ENCODE data around the gene PIK3R4.

The PIK3R4 gene

DNA sequence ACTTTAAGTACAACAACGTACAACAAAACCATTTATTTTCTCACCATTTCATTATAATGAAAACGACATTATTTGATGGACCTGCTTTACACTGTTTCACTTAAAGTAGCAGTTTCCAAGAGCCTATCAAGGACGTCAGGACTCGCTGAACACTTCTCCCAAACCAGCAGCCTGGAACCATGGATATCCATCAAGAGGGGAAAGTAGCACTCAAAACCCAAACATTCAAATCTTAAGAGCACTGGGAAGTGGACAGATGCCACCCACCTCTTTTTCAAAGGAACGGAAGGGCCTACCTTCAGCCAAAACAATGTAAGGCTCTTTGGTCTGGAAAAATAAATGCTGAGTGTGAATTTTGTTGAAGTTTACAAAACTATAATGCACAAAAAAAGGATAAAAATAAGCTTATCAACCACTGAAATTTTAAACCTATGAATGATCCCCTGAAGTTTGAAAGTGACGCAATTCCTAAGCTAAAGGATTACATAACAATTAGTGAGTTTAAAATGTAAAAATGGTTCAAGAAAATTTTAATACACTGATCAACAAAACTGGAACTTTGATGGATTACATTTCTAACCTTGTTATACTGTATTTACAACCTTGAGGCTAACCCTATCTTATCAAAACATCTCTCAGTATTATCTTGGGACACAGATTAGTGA, 4.6 kb downstream of the PIK3R4 start:
- DNase-seq (ENCODE audit: low spot score): no peak

DNA sequence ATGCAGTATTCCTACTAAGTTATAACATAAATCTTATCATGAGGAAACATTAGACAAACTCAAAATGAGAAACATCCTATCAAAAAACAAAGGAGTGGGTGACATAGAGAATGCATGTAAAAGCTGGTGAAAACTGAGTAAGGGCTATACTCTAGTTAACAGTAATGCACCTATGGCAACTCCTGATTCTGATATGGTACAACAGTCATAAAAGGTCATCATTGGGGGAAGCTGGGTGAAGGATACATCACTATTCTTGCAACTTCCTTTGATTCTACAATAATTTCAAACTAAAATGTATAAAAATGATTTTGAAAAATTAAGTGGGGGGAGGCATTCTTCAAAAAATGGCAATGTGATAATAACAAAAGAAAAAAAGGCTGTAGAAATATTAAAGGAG, 6.8 kb downstream of the PIK3R4 start:
- no peak for DNase-seq (ENCODE audit: low spot score)

- peak; percentile 62 for DNase-seq (ENCODE audit: low spot score)
Measured at GRCh38 chr3:130738241-130738640, 8.4 kb downstream of the PIK3R4 start.

DNA sequence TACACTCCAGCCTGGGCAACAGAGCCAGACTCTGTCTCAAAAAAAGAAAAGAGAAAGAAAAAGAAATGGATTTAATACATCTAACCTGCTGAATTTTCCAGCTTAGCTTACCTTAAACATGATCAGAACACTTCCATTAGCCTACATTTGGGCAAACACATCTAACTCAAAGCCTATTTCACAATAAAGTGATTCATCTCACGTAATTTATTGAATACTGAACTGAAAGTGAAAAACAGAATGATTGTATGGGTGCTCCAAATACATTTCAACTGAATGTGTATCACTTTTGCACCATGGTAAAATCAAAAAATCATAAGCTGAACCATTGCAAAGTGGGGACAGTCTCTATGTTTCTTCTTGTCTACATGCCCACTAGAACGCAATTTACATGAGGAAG, 9.0 kb downstream of the PIK3R4 start:
- peak; percentile 24 for DNase-seq (ENCODE audit: low spot score)

GRCh38 chr3:130733236-130733875, 13.3 kb downstream of the PIK3R4 start:
- no peak for DNase-seq (ENCODE audit: low spot score)

GRCh38 chr3:130732501-130732900, 14.1 kb downstream of the PIK3R4 start:
- no peak for DNase-seq (ENCODE audit: low spot score)

DNA sequence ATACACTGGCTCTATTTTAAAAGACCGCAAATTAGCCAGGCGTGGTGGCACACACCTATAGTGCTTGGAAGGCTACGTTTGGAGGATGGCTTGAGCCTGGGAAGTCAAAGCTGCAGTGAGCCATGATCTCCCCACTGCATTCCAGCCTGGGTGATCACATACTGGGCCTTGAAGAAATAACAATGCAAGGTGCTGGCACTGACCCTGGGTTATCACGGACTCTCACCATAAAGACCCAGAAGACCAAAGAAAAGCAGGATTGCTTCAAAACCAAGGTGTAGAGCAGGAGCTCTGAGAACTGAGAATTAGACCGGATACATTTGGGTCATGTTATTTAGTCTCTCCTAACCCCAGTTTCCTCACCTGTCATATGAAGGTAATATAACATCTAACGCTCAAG, 14.8 kb downstream of the PIK3R4 start:
- DNase-seq (ENCODE audit: low spot score): no peak

DNA sequence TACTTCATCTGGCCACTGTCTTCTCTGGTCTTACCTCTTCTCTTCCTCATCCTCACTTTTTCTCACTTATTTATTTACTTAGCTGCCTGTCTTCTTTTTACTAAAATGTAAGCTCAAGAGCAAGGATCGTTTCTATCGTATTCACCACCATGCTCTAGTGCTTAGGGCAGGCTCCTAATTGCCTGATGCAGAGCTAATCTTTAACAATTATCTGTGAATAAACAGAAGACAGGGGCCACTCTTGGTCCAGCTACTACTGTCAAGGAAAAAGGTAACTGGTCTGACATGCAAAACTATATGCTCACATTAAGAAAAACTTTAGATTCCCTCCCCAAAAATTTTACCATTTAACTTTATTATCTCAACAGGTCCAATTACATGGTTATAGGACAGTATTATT, 17.5 kb downstream of the PIK3R4 start:
- DNase-seq (ENCODE audit: low spot score): no peak

- DNase-seq (ENCODE audit: low spot score): no peak
Measured at GRCh38 chr3:130728037-130728436, 18.6 kb downstream of the PIK3R4 start.

GRCh38 chr3:130725746-130726145, 20.9 kb downstream of the PIK3R4 start:
- no peak for DNase-seq (ENCODE audit: low spot score)

- no peak for DNase-seq (ENCODE audit: low spot score)
Measured at GRCh38 chr3:130715616-130716015, 31.0 kb downstream of the PIK3R4 start.

DNA sequence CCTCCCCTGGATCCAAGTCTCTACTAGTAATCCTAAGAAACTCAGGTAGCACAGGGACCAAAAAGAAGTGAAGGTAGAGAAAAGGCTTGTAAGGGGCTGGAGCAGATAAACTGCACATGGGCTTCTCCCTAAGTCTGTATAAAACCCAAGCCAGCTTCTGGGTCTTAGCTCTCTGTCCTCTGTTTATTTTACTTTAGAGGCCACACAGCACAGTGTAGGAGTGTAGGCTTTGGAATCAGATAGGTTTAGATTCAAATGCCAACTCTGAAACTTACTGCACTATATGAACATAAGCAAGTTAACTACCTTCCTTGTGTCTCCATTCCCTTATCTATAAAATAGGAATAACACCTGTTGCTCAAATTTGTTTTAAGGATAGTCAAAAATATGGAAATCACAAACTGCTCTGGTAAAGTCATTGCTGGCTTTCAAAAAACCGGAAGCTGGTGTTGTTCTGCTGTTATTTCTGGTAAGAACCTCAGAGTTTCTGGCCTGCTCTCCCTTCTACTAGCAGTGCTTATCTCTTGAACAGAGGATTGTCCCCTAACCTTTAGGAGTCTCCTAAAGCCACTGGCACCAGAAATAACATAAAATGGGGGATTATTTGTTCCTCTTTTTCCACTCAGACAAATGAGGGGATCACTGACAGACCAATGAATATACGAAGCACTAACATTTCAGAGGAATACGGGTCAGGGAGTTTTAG, 33.8 kb downstream of the PIK3R4 start:
- DNase-seq (ENCODE audit: low spot score): no peak

- no peak for DNase-seq (ENCODE audit: low spot score)
Measured at GRCh38 chr3:130711565-130712324, 34.9 kb downstream of the PIK3R4 start.

DNA sequence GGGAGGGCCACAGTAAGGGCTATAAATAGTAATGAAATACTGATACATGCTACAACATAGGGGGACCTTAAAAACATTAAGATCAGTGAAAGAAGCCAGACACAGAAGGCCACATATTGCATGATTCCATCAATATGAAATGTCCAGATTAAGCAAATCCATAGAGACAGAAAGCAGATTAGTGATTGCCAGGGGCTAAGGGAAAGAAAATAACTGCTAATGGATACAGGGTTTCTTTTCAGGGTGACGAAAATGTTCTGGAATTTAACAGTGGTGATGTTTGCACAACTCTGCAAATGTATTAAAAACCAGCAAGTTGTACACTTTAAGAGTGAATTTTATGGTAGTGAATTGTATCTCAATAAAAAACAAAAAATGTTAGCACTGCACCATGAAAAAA, 37.0 kb downstream of the PIK3R4 start:
- DNase-seq (ENCODE audit: low spot score): no peak

- no peak for DNase-seq (ENCODE audit: low spot score)
Measured at GRCh38 chr3:130707902-130708601, 38.6 kb downstream of the PIK3R4 start.

GRCh38 chr3:130705501-130705900, 41.1 kb downstream of the PIK3R4 start:
- DNase-seq (ENCODE audit: low spot score): no peak

- no peak for DNase-seq (ENCODE audit: low spot score)
Measured at GRCh38 chr3:130702985-130703384, 43.6 kb downstream of the PIK3R4 start.

DNA sequence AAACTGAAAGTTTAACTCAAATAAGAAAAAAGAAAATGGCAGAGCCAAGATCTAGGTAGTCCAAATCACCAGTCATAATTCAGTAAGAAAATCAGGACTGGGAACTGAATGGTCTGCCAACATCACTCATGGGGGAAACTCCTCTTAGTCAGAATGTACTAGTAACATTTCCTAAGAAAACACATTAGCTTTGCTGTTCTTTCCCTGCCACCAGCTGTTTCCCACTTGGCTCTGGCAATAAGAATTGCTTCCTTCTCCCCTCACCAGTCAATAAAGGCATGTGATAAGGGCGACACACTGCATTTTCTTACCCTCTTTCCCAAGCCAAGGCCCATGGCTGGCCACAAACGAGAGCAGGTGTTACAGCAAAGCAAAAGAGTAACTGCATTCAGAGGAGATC, 46.1 kb downstream of the PIK3R4 start:
- DNase-seq (ENCODE audit: low spot score): no peak

DNA sequence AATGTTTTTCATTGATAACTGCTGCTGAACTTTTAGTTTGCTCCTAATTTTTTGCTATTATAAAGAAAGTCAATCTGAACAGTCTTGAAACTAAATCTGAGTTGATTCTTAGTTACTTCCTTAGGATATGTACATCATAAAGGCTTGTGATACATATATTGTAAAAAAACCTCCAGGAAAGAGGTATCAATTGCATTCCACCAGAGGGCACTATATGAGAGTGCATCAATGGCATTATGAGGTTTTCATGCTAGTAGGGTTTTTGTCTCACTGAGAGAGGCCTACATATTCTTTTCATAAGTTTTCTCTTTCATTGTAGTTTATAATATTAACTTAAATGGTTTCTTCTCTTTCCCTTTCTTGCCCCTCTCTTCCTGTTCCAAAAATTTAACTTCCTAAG, 46.9 kb downstream of the PIK3R4 start:
- peak; percentile 72 for DNase-seq (ENCODE audit: low spot score)

GRCh38 chr3:130693314-130693713, 53.3 kb downstream of the PIK3R4 start:
- DNase-seq (ENCODE audit: low spot score): no peak

GRCh38 chr3:130692455-130692854, 54.2 kb downstream of the PIK3R4 start:
- no peak for DNase-seq (ENCODE audit: low spot score)
